HG03469 (cell line): ENCODE data around the gene ABHD16B.
"Not testable (repeated sequence)": the region's sequence is repeated elsewhere in the genome, so short reads cannot be mapped to it uniquely, and the experiment has no call there.

Experiments
- ATAC-seq: cut with Tn5 transposase; IDR thresholded peaks from one replicate; pipeline ENCODE4 v1.9.1; 2021; ENCODE audit warnings: mild to moderate bottlenecking, moderate library complexity, moderate number of reproducible peaks; ENCODE audit not compliant: unreplicated experiment

Gene ABHD16B

DNA sequence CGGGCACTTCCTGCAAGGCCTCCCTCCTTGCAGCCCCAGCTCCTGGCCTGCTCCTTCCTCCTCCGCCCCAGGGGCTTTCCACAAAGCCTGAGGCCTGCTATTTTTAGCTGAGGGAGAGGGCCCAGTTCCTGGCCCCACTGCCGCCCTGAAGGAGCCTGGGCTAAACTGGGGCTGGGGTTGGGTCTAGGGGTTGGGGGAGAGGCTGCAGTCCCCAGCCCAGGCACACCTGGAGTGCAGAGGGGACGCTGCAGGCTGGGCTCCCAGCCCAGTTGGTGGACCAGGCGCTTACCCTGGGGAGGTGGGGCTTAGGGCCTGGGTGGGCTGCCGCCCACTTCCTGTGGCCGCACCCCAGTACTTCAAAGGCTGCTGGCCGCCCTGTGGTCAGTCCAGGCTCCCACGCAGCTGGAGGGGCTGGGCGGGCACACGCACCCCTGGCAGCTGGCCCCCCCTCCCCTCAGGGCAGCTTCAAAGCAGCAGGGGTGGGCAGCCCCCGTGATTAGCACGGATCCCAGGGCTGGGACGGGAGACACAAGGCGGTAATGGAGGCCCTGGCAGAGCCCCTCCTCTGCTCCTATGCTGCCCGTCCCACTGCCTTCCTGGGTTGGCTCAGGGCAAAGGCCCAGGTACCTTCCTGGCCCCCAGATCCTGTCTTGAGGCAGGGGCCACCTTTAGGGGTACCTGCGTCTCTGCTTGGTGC, 7.1 kb upstream of the ABHD16B start:
- no peak for ATAC-seq

DNA sequence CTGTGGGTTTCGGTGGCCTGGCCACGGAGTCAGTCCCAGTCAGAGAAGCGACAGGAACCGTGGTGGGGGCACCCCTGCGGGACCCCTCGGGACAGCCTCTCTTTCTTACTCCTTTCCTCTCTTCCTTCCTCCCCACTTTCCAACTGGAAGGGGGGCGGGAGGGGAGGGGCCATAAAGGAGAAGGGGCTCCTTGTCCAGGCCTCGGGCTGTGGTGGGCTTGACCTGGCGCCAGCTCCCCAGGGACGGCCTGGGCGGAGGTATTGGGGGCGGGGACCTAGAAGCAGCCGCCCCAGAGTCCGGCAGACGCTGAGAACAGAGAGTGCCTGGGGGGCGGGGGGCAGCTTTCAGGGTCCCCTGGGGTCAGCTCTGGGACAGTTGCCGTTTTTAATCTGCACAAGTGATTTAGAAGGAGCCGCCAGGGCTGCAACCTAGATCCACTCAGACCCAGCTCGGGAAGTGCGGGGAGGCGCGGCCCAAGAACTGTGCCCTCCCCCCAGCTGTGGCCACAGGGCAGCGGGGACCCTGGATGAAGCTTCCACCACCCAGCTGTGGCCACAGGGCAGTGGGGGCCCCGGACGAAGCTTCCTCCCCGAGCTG, 6.4 kb upstream of the ABHD16B start:
- ATAC-seq = no peak

DNA sequence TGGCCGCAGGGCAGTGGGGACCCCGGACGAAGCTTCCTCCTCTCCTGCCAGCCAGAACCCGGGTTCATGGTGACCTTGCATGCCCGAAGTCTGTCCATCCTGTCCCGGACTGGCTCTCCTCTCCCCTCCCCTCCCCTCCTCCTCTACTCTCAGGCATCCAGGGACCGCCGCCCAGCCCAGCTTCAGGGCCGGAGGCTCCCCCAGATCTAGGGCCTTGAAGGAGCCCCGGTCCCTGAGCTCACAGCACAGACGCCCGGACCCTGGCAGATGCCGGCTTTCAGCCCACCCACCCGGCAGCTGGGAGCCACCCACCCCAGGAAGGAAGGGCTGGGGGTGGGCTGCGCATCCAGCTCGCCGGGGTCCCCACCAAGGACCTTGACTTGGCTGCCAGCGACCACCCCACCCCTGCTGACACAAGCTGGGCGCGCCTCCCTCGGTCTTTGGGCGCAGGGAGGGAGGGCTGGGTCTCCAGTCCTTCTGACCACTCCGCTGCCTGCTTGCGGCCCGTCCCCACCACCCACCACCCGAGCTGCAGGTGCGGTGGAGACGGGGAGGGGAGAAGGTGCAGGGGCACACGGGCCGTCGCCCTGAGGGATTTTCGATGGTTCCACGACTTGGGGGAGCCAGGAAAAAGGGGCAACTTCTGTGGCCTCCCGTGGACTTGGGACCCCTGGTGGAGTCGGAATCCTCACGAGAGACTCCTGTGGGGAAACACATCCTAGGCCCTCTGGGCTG, 5.8 kb upstream of the ABHD16B start:
- no peak for ATAC-seq

DNA sequence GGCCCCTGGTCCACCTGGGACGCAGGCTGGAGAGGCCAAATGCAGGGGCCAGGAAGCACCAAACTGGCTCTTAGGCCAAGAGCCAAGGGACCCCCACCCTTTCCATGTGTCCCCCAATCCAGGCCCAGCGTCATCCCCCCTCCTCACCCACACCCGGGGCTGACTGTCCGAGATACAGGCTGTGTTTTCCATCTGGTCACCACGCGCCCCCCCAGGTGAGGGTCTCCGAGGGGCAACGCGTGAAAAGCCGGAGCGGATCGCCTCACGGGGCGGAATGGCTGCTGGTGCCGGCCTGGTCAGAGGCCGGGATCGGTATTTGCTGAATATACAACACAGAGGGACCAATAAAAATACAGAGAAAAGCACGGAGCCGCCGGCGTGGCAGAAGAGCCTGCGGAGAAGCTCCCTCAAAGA, 5.2 kb upstream of the ABHD16B start:
- no peak for ATAC-seq

DNA sequence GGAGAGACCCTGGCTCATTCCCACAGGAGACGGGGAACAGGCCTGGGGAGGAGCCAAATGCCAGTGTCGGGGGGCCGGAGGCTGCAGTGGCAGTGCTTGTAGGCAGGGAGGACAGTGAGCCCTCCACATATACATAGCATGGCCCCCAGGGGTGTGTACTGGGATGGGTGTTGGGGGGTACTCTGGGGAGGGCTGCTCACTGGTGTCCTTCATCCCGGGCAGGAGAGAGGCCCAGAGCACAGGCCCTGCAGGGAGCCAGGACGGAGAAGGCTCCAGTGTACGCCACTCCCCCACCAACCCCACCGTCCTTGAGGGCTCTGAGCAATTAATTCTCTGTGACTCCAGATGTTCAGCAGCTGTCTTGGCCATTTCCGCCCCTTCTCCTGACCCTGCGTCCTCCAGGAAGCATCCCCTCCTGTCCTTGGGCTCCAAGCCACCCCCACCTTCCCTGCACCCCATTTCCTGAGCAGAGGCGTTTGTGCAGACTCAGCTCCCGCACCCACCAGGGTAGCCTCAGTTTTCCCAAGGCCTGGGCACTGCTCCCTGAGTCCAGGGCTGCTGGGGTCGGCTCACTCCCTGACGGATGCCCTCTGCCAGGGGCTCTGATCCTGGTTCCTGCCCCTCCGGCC, 3.4 kb upstream of the ABHD16B start:
- no peak for ATAC-seq

DNA sequence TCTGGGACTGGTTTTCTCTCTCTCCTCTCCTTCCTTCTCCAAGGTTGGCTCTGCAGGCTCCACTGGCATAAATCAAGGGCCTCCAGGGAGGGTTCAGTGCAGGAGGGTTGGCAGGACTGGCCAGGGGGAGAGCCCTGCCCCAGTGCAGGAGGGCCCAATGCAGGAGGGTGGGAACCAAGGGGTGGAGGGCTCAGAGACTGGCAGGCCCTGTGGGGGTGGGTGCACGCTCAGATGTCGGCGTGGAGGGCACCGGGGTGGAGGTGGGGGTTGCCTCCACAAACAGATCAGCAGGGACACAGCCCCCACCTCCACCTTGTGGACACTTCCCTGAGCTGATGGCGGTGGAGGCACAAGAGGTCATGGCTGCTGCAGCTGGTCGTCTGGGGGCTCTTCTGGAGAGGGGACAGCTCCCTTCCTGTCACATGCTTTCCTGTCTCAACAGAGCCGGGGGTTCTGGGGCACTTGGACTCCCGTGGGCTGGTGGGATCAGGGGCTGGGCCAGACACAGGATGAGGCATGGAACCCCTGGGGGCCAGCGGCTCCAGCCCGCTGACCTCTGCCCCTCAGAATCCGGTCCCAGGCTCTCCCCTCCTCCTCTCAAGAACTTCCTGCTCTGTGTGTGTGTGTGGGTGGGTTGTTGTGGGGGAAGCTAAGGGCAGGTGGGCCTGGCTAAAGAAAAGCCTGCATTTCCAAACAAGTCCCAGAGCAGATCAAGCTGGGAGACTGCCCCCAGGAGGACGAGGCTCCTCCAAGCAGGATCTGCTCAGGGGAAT, 2.7 kb upstream of the ABHD16B start:
- ATAC-seq = no peak

DNA sequence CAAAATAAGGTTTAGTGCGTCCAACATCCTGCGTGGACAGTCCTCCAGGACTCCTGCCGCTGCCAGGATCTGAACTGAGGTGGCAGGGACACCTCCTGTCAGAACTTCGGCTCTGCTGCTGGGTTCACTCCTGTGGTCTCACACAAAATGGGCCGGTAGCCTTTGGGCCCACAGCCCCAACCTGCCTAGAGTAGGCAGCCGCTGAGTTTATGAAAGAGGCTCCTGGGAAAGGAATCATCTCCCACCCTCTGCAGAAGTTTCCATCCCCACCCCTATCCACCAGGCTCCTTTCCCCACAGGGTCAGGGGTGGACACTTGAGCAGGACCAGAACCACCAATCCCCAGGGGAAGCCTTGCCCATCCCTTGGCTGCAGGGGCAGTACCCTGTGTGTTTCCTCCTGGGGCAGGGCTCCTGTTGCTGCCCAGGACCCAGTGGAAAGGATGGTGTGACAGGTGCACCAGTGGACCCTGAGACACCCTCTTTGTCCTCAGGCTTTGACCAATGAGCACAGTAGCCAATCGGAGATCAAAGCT, 2.1 kb upstream of the ABHD16B start:
- no peak for ATAC-seq

DNA sequence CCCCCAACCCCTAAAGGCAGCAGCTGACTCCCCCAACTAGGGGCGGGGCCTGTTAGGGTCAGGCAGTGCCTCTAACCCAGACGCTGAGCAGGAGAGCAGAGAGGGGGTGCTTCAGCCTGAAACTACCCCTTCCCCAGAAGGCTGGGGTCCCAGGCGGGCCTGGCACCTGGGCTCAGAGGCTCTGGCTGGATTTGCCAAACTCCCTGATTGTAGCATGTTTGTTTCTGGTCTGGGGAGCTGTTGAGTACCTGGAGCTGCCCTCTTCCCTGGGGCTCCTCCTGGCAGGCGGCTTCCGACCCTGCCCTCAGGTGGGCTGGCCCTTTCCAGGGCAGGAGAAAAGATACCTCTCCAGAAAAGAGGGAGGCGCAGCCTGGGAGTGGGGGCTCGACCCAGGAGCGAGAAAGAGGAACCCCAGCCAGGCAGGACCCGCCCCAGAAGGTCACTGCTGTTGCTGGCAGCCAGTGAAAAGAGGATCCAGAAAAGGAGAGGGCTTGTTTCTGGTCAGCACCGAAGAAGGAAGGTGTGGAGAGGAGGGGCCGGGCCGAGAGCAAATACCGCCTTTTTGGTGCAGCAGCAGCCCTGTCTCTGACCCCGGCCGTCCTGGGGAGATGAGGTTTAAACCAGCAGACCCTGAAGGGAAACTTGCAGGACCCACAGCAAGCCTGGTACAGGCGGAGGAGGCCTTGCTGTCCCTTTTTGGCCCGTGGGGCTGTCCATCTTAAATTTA, 810 bp upstream of the ABHD16B start:
- no peak for ATAC-seq

DNA sequence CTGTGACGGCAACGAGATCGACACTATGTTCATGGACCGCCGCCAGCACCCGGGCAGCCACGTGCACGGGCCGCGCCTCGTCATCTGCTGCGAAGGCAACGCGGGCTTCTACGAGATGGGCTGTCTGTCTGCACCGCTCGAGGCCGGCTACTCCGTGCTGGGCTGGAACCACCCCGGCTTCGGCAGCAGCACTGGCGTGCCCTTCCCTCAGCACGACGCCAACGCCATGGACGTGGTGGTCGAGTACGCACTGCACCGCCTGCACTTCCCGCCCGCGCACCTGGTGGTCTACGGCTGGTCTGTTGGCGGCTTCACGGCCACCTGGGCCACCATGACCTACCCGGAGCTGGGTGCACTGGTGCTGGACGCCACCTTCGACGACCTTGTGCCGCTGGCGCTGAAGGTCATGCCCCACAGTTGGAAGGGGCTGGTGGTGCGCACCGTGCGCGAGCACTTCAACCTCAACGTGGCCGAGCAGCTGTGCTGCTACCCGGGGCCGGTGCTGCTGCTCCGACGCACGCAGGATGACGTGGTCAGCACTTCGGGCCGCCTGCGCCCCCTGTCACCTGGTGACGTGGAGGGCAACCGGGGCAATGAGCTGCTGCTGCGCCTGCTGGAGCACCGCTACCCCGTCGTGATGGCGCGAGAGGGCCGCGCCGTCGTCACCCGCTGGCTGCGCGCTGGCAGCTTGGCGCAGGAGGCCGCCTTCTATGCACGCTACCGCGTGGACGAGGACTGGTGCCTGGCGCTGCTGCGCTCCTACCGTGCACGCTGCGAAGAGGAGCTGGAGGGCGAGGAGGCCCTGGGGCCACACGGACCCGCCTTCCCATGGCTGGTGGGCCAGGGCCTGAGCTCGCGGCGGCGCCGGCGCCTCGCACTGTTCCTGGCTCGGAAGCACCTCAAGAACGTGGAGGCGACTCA, 943 bp downstream of the ABHD16B start:
- ATAC-seq = no peak

DNA sequence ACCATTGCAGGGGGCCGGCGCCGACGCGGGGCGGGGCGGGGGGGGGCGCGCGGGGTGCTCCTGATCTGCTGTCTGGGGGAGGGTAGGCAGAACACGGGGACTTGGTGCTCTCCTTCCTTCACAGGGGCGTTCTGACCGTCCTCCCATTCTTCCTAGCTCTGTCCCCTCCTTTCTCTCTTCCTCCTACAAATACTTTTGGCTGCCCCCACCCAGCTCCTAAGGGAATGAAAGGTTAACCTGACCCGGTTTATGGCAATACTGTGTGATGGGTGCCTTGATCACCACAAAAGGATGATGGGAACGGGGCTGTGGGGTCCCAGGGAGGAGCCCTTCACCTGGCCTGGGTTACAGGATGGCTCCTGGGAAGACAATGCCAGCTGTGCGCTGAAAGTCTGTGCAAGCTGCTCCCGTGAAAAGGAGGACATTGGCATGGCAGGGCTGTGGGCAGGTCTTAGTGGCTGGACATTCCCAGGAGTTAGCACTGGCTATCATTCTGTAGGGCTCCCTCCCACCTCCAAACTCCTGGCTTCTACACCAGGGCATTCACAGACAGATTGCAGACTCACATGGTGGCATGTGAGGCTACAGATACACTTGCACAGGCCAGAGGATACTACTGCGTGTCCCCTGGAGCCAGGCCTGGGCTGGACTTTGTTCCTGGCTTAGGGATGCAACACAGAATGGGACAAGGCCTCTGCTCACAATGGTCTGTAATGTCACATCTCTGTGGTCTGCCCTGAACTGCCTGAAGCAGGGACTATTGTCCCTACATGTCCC, 1.9 kb downstream of the ABHD16B start:
- ATAC-seq = no peak

DNA sequence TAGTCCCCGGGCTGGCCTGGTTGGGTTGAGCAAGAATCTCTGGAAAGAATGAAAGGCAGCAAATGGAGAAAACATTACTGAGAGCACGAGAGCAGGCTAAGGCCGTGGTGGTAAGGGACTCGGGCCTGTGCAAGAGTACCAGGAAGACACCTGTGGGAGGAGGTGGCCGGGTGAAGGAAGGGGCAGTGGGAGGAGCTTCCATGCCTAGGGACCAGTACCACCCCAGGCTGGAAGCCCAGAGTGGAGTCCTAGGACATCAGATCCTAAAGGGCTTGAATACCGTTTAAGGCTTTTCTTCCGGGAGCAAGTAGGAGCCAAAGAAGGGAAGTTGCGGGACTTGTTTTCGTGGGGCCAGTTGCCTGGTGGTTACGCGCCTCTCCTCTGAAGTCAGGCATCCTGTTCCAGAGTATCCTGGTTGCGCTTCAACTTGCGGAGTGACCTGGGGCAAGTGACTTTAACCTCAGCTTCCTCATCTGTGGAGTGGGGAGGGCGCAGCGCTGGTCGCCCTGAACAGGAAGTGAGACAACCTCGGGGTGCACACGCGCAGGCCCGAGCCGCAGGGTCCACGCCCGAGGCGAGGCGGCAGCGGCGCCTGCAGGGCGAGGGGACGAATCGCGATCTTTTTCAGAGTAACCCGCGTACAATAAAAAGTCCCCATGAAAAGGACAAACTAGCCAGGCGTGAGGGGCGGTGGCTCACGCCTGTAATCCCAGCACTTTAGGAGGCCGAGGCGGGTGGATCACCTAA, 2.7 kb downstream of the ABHD16B start:
- peak; percentile 57 for ATAC-seq

DNA sequence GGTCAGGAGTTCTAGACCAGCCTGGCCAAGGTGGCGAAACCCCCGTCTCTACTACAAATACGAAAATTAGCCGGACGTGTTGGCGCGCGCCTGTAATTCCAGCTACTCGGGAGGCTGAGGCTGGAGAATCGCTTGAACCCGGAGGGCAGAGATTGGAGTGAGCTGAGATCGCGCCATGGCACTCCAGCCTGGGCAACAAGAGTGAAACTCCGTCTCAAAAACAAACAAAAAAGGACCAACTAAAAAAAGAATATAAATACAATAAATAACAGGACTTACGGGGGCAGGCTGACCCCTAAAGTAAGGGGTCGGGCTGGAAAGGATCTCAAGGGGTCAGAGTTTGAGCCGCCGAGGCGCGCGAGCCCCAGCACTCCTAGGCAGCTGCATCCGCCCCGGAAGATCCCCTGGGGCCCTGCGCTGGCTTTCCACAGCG, 3.3 kb downstream of the ABHD16B start:
- ATAC-seq = no peak

DNA sequence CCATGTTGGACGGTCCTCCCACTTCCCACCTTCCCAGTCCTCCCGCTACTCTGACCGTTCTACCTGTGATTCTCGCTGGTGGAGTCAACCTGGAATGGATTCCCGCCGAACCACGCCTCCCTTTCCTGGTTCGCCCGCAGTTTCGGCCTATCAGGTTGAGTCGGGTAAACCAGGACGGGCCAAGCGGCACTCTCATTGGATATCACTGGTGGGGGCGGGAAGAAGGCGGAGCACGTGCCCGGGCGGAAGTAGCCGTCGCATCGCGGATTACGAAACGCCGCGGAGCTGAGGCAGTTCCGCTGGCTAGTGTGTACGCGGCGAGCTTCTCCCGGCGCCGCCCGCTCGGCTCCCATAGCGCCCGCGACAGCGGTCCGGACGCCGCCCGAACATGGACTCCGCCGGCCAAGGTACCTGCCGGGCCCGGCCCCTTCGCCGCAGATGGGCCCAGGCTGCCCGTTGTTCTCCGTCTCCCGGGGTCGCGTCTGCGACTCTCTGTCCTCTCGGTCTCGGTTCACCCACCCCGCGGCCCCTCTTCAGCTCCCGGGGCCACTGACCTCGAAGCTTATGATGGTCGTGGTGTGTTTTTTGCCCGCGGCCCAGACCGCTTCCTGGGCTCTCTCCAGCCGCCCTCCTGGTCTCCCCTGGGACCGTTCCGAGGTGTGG, 3.8 kb downstream of the ABHD16B start, which contains the start of gene TPD52L2:
Gene TPD52L2 (plus strand): TSS at position 293 of the 663 bp plus-strand sequence. CDS start 96 bp downstream, at position 389.
- ATAC-seq = peak; percentile 46

DNA sequence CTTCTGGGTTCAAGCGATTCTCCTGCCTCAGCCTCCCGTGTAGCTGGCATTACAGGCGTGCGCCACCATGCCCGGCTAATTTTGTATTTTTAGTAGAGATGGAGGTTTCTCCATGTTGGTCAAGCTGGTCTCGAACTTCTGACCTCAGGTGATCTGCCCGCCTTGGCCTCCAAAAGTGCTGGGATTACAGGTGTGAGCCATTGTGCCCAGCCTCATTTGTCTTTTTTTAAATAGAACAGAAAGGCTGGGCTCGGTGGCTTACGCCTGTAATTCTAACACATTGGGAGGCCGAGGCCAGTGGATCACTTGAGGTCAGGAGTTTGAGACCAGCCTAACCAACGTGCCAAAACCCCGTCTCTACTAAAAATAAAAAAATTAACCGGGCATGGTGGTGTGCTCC, 5.7 kb downstream of the ABHD16B start:
- not testable (repeated sequence) for ATAC-seq

DNA sequence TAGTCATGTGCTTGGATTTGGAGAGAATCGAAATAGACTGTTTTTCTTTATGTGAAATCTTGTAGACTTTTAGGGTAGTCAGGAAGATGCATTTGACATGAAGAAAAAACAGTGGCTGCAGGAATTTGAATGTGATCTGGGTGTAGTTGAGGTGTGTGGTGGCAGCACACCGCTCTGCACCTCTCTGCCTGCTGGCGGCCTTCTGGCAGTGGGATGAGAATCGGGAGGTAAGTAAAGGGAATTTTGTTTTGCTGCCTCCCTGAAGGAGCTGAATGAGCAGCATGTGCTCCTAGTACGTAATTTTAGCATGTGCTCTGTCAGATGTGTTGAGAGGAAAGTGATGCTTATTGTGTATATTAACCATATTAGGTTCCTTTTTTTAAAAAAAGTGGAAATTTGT, 7.0 kb downstream of the ABHD16B start:
- ATAC-seq = no peak

DNA sequence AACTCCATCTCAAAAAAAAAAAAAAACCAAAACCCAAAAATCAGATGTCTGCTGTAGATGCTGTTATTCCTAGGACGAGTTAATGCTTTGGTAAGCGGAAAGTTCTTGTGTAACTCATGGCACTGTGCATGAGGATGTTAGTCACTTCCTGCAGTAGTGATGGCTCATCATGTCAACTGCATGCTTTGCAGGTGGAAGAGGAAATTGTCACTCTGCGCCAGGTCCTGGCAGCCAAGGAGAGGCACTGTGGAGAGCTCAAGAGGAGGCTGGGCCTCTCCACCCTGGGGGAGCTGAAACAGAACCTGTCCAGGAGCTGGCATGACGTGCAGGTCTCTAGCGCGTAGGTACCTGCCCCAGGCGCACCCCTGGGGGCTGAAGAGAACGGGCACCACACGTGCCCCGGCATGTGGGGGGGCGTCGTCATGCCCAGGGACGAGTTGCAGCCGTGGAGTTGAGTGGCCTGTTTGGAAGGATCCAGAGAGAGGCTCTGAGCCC, 12.2 kb downstream of the ABHD16B start:
- ATAC-seq = no peak

DNA sequence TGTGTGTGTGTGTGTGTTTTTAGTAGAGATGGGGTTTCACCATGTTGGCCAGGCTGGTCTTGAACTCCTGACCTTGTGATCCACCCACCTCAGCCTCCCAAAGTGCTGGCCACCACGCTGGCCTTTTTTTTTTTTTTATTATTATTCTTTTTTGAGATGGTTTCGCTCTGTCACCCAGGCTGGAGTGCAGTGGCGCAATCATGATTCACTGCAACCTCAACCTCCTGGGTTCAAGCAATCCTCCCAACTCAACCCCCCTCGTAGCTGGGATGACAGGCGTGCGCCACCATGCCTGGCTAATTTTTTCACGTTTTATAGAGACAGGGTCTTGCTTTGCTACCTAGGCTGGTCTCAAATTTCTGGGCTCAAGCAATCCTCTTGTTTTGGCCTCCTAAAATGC, 12.9 kb downstream of the ABHD16B start:
- not testable (repeated sequence) for ATAC-seq
